K562 (cell line): ENCODE data around the gene INA. TPM values are rescaled to one million over a fixed set of nuclear protein-coding genes. Genes with fewer than 3 reads are reported as not detected.

Source experiments
- ASH1L ChIP-seq: fragments of 450-650 bp; IDR thresholded peaks from 2 replicates; pipeline ENCODE4 v1.6.1; 2018; ENCODE audit warnings: borderline replicate concordance, mild to moderate bottlenecking, low read depth; ENCODE audit not compliant: partially characterized antibody
- MECOM ChIP-seq: fragments of 250-450 bp; sonication (Bioruptor Pico); IDR thresholded peaks from 2 replicates; pipeline ENCODE4 v1.8.0; 2022; ENCODE audit warnings: inconsistent platforms
- MIER1 ChIP-seq: fragments of 450-650 bp; IDR thresholded peaks from 2 replicates; pipeline ENCODE4 v1.6.1; 2016; ENCODE audit warnings: antibody characterized with exemption, mild to moderate bottlenecking, low read depth
- PTTG1 ChIP-seq: fragments of 450-650 bp; IDR thresholded peaks from 2 replicates; pipeline ENCODE4 v1.6.1; 2016; ENCODE audit warnings: low read depth, mild to moderate bottlenecking, missing genetic modification characterization, missing compliant biosample characterization
- PURB ChIP-seq: sonication (generic); formaldehyde crosslinking; IDR thresholded peaks from 2 replicates; pipeline ENCODE4 v1.9.0; 2021; ENCODE audit warnings: low read depth, mild to moderate bottlenecking, missing genetic modification reagents
- SNIP1 ChIP-seq: fragments of 450-650 bp; IDR thresholded peaks from 2 replicates; pipeline ENCODE4 v1.7.1; 2017; ENCODE audit warnings: low read depth, mild to moderate bottlenecking
- ZBTB8A ChIP-seq: fragments of 450-650 bp; IDR thresholded peaks from 2 replicates; pipeline ENCODE4 v1.6.1; 2018; ENCODE audit warnings: mild to moderate bottlenecking, moderate library complexity; ENCODE audit not compliant: partially characterized antibody
- ZKSCAN3 ChIP-seq: fragments of 250-450 bp; sonication (Bioruptor Pico); IDR thresholded peaks from 2 replicates; pipeline ENCODE4 v1.4.0; 2020
- polyA plus RNA-seq, 8 experiments: library from polyadenylated mRNA; depleted of rRNA in 4 of 8; stranded (reverse) in 5 of 8; unstranded in 3 of 8; fragments of >200 nt; fragmentation: Nextera tagmentation in 2 of 8; fragmentation: Illumina TruSeq in 1 of 8; extraction: Ambion mirVana in 2 of 8; extraction: Trizol in 1 of 8; gene quantifications; 2 replicates each; pipeline versions ENCODE4 v1.2.1 to v1.2.3, GENCODE V29; 2011 to 2014; ENCODE audit warnings: inconsistent platforms in 1 of 8, missing spikeins in 1 of 8
- total RNA-seq, 7 experiments: library from RNA; depleted of rRNA in 6 of 7; stranded (reverse); fragments of >200 nt in 6 of 7; fragmentation: Illumina TruSeq in 2 of 7; extraction: Trizol in 2 of 7; gene quantifications; 2 replicates each; pipeline versions ENCODE4 v1.2.1 to v1.2.3, GENCODE V29; 2011 to 2021; ENCODE audit warnings: low replicate concordance in 1 of 7
- TF ChIP-seq, protein P1 (sequence below): sonication (generic); formaldehyde crosslinking; IDR thresholded peaks from 2 replicates; pipeline ENCODE4 v1.8.1; 2023; ENCODE audit warnings: missing genetic modification reagents, mild to moderate bottlenecking, borderline replicate concordance
- TF ChIP-seq, protein P2 (sequence below): fragments of 200-800 bp; sonication (Bioruptor generic); IDR thresholded peaks from 2 replicates; pipeline ENCODE4 v1.6.1; 2016; ENCODE audit warnings: missing genetic modification characterization, missing compliant biosample characterization
- TF ChIP-seq, protein P3 (sequence below): sonication (generic); formaldehyde crosslinking; IDR thresholded peaks from 2 replicates; pipeline ENCODE4 v1.8.0; 2022; ENCODE audit warnings: mild to moderate bottlenecking, missing genetic modification reagents

The INA gene
- total and polyA plus RNA-seq, 9 of the 15 experiments (the other 6 are each of a cell fraction or from before 2014, with no cell fraction given) = not detected

DNA sequence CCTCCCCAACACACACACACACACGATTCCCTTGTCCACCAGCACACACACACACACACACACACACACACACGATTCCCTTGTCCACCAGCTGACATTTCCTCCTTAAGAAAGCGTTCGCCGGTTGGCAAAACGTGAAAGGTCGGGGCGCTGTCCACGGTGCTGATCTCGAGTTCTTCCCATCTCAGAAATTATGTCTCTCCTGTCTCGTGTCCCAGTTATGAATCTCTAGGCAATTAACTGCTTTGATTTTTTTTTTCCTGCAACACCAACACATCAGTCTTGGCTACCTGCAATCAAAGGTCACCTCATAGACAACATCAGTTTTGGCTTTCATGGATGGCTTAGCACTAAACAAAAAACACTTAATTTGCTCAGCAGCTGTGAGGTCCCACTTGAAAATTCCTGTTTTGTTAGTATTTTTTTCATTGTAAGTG lies 1.9 kb downstream of the INA start (continued):
- TF ChIP-seq, protein P1, sequence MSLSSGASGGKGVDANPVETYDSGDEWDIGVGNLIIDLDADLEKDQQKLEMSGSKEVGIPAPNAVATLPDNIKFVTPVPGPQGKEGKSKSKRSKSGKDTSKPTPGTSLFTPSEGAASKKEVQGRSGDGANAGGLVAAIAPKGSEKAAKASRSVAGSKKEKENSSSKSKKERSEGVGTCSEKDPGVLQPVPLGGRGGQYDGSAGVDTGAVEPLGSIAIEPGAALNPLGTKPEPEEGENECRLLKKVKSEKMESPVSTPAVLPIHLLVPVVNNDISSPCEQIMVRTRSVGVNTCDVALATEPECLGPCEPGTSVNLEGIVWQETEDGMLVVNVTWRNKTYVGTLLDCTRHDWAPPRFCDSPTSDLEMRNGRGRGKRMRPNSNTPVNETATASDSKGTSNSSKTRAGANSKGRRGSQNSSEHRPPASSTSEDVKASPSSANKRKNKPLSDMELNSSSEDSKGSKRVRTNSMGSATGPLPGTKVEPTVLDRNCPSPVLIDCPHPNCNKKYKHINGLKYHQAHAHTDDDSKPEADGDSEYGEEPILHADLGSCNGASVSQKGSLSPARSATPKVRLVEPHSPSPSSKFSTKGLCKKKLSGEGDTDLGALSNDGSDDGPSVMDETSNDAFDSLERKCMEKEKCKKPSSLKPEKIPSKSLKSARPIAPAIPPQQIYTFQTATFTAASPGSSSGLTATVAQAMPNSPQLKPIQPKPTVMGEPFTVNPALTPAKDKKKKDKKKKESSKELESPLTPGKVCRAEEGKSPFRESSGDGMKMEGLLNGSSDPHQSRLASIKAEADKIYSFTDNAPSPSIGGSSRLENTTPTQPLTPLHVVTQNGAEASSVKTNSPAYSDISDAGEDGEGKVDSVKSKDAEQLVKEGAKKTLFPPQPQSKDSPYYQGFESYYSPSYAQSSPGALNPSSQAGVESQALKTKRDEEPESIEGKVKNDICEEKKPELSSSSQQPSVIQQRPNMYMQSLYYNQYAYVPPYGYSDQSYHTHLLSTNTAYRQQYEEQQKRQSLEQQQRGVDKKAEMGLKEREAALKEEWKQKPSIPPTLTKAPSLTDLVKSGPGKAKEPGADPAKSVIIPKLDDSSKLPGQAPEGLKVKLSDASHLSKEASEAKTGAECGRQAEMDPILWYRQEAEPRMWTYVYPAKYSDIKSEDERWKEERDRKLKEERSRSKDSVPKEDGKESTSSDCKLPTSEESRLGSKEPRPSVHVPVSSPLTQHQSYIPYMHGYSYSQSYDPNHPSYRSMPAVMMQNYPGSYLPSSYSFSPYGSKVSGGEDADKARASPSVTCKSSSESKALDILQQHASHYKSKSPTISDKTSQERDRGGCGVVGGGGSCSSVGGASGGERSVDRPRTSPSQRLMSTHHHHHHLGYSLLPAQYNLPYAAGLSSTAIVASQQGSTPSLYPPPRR (CRISPR knock-in tag) = no peak
- no peak for TF ChIP-seq PURB (CRISPR knock-in tag)
- peak; percentile 97 for TF ChIP-seq MIER1
- no peak for TF ChIP-seq ZKSCAN3
- TF ChIP-seq, protein P2, sequence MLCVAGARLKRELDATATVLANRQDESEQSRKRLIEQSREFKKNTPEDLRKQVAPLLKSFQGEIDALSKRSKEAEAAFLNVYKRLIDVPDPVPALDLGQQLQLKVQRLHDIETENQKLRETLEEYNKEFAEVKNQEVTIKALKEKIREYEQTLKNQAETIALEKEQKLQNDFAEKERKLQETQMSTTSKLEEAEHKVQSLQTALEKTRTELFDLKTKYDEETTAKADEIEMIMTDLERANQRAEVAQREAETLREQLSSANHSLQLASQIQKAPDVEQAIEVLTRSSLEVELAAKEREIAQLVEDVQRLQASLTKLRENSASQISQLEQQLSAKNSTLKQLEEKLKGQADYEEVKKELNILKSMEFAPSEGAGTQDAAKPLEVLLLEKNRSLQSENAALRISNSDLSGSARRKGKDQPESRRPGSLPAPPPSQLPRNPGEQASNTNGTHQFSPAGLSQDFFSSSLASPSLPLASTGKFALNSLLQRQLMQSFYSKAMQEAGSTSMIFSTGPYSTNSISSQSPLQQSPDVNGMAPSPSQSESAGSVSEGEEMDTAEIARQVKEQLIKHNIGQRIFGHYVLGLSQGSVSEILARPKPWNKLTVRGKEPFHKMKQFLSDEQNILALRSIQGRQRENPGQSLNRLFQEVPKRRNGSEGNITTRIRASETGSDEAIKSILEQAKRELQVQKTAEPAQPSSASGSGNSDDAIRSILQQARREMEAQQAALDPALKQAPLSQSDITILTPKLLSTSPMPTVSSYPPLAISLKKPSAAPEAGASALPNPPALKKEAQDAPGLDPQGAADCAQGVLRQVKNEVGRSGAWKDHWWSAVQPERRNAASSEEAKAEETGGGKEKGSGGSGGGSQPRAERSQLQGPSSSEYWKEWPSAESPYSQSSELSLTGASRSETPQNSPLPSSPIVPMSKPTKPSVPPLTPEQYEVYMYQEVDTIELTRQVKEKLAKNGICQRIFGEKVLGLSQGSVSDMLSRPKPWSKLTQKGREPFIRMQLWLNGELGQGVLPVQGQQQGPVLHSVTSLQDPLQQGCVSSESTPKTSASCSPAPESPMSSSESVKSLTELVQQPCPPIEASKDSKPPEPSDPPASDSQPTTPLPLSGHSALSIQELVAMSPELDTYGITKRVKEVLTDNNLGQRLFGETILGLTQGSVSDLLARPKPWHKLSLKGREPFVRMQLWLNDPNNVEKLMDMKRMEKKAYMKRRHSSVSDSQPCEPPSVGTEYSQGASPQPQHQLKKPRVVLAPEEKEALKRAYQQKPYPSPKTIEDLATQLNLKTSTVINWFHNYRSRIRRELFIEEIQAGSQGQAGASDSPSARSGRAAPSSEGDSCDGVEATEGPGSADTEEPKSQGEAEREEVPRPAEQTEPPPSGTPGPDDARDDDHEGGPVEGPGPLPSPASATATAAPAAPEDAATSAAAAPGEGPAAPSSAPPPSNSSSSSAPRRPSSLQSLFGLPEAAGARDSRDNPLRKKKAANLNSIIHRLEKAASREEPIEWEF (CRISPR knock-in tag) = no peak
- TF ChIP-seq MECOM (CRISPR knock-in tag) = no peak
- no peak for TF ChIP-seq ASH1L
- no peak for TF ChIP-seq PTTG1 (tag)
- no peak for TF ChIP-seq ZBTB8A
- TF ChIP-seq, protein P3, sequence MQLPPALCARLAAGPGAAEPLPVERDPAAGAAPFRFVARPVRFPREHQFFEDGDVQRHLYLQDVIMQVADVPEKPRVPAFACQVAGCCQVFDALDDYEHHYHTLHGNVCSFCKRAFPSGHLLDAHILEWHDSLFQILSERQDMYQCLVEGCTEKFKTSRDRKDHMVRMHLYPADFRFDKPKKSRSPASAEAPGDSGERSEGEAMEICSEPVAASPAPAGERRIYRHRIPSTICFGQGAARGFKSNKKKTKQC (CRISPR knock-in tag) = 0 out of 2 replicates have a peak, but pooled peaks have one; percentile 52
- 0 out of 2 replicates have a peak, but pooled peaks have one; percentile 35 for TF ChIP-seq SNIP1
